OCI-LY7 (cell line): ENCODE measurements around the gene NPAS2.

Experiments
- EZH2phosphoT487 ChIP-seq: fragments of 200-600 bp; sonication (generic); IDR thresholded peaks from 2 replicates; pipeline ENCODE4 v1.6.1; 2018; ENCODE audit warnings: low read depth, borderline replicate concordance, mild to moderate bottlenecking, mixed run types, antibody characterized with exemption, low read length, moderate library complexity, mixed read lengths
- TF ChIP-seq, protein P1 (sequence below): fragments of 200-600 bp; sonication (generic); conservative IDR thresholded peaks from 2 replicates; pipeline ENCODE4 v1.5.1; 2014; ENCODE audit warnings: mild to moderate bottlenecking, antibody characterized with exemption, low read length, moderate library complexity, mixed read lengths

DNA sequence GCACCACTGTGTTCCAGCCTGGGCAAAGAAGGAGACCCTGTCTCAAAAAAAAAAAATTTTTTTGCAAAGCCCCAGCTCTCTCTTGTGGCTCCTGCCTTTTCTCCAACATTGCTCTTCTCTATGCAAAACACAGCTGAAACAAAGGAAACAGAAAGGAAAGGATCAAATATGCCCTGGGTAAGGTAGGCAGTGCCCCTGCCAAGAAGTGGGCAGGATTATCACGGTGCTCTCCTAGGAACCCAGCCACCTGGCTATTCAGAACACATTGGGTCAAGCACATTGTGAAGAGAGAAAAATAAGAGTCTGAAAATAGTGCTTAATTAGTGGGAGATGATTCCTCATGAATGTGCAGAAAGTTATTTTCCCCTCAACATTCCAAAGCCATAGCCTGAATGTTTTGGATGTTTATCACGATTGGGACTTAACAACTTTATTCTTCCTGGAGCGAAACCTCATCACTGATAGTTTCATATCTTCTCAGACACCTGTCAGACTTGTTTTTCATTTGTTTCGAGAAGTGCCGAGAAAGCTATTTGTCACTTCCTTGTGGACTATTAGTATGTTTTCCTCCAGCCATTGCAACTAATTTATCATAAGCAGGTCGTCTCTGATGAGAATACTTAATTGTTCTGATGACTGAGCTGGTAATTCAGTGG, 139.4 kb downstream of the NPAS2 start:
- TF ChIP-seq, protein P1, sequence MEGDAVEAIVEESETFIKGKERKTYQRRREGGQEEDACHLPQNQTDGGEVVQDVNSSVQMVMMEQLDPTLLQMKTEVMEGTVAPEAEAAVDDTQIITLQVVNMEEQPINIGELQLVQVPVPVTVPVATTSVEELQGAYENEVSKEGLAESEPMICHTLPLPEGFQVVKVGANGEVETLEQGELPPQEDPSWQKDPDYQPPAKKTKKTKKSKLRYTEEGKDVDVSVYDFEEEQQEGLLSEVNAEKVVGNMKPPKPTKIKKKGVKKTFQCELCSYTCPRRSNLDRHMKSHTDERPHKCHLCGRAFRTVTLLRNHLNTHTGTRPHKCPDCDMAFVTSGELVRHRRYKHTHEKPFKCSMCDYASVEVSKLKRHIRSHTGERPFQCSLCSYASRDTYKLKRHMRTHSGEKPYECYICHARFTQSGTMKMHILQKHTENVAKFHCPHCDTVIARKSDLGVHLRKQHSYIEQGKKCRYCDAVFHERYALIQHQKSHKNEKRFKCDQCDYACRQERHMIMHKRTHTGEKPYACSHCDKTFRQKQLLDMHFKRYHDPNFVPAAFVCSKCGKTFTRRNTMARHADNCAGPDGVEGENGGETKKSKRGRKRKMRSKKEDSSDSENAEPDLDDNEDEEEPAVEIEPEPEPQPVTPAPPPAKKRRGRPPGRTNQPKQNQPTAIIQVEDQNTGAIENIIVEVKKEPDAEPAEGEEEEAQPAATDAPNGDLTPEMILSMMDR: no peak
- TF ChIP-seq EZH2phosphoT487: no peak
